Panc1 (cell line): ENCODE measurements around the gene C4orf51.

Source experiments
- CTCF ChIP-seq: fragments of 450-650 bp; IDR thresholded peaks from 2 replicates; pipeline ENCODE4 v1.5.1; 2017; ENCODE audit warnings: mild to moderate bottlenecking
- POLR2AphosphoS5 ChIP-seq: IDR thresholded peaks from 2 replicates; pipeline ENCODE4 v1.6.1; 2012; ENCODE audit warnings: mild to moderate bottlenecking, low read depth, low read length, moderate library complexity
- REST ChIP-seq, 2 experiments: IDR thresholded peaks; 2 replicates each; pipeline ENCODE4 v1.6.1; 2011 to 2012; ENCODE audit warnings: low read depth in 2 of 2, control low read depth in 1 of 2, low read length in 1 of 2, mild to moderate bottlenecking in 1 of 2, moderate library complexity in 1 of 2; ENCODE audit not compliant: insufficient read depth in 1 of 2
- SIN3A ChIP-seq: IDR thresholded peaks from 2 replicates; pipeline ENCODE4 v1.6.1; 2012; ENCODE audit warnings: low read depth, mild to moderate bottlenecking, low read length, moderate library complexity, borderline replicate concordance; ENCODE audit not compliant: insufficient read depth

GRCh38 chr4:145720656-145721055 is 40.7 kb downstream of the C4orf51 start:
- TF ChIP-seq CTCF (no peak), SIN3A (no peak), POLR2AphosphoS5 (no peak), REST (IDR thresholded peaks at IDR 0.05; ENCODE audit: insufficient read depth in 1 of 2, low read depth in 2 of 2, low read length in 1 of 2) (no peak)
